Ureter (tissue), 1 donor: ENCODE measurements around the gene SECISBP2L. TPM values are rescaled to one million over a fixed set of nuclear protein-coding genes. Genes with fewer than 3 reads are reported as not detected.

Experiments used
- DNase-seq: peaks from one replicate; pipeline ENCODE4 v3.0.0-alpha.2; 2020; ENCODE audit warnings: low spot score
- total RNA-seq: library from RNA; stranded (reverse); gene quantifications from one replicate; pipeline ENCODE4 v1.2.4, GENCODE V29; 2023
- donor health status: DM: yes; HTN: yes; CAD: no.

Gene SECISBP2L
- total RNA-seq, 1 donor from 2014 or later = 72.3 TPM

DNA sequence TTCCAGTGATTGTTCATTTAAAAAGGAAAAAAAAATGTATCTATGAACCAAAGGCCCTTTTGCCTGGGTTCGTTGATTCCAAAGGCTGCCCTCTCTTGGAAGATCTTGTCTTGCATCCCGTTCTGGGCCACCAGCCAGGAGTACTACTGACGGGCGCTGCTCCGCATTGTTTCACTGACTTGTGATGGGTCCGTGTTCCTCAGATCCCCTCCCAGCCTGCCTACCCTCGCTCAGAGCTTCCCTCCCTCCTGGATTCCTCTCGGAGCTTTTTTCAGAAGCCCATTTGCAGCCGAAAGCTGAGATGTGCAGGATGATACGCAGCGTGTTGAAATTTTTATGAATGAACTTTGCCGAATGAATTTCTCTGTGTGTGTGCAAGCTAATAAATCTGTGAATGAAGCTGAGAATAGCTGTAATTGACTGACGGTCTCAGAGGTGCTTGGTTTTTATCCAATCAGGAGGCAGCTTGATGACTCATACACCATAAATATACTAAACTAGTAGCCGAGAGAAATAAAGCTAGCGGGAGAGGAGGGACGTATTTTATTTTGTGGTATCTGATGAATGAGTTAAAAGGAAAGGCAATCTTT lies 82.6 kb downstream of the SECISBP2L start, which contains the start of gene SHC4:
SHC4 (minus strand) TSS at position 396 of the 590 bp plus-strand sequence. CDS start 904 bp downstream, outside the sequence.
- peak; percentile 66 for DNase-seq

DNA sequence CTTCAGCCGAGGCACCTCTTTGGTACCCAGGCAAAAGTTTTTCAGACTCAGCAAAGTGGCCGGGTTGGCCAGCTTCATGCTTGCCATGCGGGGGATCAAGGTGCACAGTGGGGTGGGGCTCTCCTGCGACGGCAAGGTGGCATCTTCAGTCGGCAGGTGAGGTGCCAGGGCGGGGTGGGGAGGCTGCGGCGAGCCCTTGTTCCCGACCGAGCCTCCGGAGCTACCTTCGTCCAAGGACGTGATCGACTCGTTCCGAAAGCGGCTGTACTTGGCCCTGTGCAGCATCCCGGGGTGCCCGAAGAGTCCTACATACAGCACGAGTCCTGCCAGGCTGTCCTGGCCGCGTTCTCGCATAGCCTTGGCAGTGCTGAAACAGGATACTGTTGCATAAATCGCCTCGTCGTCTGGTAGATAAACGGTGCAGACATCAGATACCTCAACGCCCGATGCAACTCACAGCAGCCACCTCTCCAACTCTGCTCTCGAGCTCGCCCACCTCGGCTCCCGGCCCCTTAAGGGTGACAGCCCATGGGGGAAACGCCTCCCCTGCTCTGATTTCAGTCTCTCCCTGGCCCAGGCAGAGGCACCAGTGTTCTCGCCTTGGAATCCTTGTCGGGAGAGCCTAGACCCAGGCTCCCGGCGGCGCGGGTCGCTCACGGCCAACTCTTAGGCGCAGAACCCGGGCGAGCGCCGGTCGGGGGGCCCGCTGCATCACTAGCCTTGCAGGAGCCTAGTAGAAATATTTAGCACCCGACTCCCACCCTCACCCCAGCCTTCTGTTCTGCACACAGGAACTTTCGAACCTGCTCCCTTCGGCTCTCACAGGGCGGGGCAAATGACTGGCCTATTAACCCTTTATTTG lies 83.4 kb downstream of the SECISBP2L start:
- no peak for DNase-seq

DNA sequence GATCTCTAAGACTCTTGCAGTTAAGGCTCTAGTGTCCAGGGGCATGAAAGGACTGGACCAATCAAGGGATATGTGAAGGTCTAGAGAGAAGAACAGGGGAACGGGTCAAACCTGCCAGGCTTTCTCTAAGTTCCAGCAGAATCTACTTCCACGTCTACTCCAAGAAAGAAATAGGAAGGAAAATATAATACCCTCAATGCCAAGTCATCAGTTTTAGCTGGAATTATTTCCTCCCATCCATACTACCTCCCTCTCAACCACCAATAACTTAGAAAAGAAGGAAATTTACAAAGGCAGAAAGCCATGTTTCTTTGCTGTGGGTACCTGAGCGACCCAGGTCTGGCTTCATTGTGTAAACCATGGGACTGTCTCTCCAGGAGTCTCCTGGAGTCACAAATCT lies 90.3 kb downstream of the SECISBP2L start:
- no peak for DNase-seq

DNA sequence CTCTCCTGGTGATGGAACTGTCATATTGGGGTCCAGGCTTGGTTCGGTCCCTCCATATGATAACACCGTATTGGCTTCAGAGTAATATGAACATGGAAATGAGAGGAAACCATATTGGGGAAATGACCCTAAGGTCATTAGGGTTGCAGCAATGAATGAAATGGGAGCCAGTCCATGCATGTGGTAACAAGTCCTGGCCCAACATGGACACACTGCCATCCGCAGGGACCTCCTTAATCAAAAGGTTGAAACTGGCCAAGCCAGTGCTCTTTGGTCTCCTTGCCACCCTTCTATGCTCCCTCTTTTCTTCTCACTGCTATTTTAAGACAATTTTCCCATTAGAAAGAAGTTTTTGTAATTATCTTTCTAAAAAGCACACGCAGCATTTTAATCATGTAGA lies 90.9 kb downstream of the SECISBP2L start:
- no peak for DNase-seq

DNA sequence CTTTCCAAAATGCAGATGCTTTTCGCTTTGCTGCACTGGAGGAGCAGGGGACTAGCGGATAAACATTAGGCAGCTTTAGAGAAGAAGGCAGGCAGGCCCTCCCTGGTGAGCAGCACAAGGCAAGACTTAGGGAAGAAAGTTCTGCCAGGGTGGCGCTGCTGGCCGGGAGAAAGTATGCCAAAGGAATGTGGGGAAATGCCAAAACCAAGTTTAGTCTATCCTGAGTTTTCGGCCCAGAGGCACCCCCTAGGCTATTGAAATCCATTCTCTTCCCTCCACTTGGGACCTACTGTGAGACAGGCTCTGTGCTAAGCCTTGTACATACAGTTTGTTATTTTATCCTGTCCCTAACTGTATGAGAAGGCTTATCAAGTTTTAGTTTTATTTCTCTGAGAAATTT lies 91.7 kb downstream of the SECISBP2L start:
- DNase-seq = no peak

DNA sequence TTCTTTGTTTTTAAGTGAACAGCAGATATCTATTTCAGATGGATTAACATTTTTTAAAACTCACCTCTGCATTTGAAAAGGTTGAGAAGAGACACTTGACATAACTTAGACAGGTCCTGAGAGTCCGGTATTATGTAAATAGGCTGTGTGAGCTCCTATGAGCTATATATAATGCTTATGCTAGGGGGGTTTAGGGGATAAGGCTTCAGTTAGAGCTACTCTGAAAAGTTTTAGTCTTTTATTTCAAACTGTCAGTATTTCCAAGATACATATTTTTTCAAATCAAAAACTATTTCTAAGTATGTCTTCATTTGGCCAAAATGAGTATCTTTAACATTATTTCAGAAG lies 99.4 kb downstream of the SECISBP2L start:
- no peak for DNase-seq

DNA sequence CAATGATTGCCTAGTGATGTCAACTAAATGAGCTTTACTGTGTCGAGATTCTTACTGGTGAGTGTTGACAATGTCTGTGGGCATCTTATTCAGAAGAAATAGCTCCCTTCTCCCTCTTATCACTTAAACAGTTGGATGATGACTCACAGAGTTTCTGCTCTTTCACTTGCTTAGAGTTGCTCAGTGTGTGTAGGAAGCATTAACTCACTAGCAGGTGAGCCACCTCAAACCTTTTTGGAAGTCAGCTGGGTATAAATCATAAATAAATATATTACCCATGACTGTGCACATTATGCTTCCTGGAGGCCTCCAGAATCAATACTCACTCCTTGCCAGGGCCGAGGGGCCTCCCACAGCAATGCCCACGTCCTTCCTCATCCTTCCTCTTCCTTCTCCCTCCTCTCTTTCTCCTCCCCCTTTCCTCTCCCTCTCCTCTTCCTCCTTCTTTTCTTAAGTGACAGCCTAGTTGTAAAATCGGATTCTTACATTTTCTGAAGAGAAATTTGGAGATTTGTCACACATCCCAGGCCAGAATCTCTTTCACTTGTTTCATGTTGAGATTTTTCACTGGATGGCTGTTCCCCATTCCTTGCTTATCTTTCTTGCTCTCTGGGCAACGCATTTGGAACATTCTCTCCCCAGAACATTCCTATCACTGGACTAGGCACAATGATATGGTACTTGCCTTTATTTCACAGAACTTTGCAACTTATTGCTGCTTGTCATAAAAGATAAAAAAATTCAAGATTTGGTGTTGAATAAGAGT lies 100.0 kb downstream of the SECISBP2L start:
- DNase-seq = no peak

DNA sequence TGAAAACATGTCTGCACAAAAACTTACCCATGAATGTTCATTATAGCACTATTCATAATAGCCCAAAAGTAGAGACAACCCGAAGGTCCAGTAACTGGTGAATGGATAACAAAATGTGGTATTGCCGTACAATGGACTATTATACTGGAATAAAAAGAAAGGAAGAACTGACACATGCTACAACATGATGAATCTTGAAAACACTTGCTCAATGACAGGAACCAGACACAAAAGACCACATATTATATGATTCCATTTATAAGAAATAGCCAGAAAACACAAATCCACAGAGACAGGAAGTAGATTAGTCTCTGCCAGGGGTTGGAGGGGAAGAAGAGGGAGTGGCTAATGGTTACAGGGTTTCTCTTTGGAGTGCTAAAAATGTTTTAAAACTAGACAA lies 100.9 kb downstream of the SECISBP2L start:
- DNase-seq = no peak

DNA sequence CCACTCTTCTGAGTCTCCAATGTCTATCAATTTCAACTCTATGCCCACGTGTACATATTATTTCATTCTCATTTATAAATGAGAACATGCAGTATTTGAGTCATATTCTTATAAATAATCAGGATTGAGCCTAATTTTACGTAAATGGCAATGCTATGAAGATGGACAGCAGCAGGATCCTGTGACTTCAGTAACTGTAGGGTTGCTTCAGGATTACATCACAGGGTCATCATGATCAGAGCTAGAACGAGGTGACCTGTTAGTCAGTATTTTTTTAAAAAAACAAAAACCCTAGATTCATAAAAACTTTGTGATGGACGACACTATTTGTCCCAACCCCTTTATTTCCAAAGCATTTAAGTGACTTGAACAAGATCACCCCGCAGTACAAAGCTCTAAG lies 104.3 kb downstream of the SECISBP2L start:
- DNase-seq = no peak

DNA sequence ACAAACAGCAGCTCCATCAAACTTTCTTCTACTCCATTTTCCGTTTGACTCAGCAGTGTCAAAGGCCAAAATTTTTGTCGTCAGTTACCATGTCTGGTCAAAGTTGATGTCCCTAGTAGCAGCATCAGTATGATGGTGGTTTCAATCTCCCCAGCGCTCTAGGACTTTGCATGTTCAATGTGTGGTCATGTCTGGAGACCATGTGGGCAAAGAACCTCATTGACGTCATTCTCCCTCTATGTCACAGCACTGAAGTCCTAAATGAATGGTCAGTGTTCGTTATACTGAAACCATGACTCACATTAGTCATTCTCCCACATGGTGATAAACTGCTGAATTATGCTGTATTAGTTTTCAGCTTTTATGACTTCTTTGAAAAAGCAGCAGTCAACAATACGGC lies 105.7 kb downstream of the SECISBP2L start:
- DNase-seq = no peak

DNA sequence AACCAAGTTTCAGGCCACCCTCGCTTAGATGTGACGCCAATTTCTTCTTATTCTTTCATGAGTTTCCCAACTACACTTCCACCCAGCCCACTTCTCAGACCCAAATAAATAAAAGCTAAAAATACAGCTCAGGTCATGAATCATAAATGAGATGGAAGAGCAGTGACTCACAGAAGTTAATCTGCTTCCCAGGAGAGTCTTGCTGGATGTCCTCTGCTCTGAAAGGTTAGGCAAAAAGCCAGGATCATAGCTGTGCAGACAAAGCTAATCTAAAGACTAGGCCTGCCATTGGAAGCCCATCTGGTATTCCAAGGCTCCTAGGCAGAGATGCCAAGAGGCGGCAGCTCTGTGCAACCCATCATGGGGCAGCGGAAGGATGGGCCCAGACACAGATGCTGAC lies 106.6 kb downstream of the SECISBP2L start:
- DNase-seq = no peak

Other genes starting within 250 kb of the SECISBP2L start
- gene CEP152, start 235.4 kb downstream of the SECISBP2L start, total RNA-seq = 4.7 TPM
- gene EID1, start 168.3 kb downstream of the SECISBP2L start, total RNA-seq = 119 TPM
- 0.55 TPM for gene SHC4, start 82.5 kb downstream of the SECISBP2L start, total RNA-seq
- 70.8 TPM for gene COPS2, start 109.2 kb upstream of the SECISBP2L start, total RNA-seq
- gene GALK2, start 123.8 kb upstream of the SECISBP2L start, total RNA-seq = 37.7 TPM